HG03439 (cell line): ENCODE results near the gene SULT2B1.
A peak's percentile ranks its signal among the peaks of the same experiment; 100 is the strongest.
"Not testable (repeated sequence)": the region's sequence is repeated elsewhere in the genome, so short reads cannot be mapped to it uniquely, and the experiment has no call there.

ENCODE experiments used
- ATAC-seq: cut with Tn5 transposase; IDR thresholded peaks from one replicate; pipeline ENCODE4 v1.9.1; 2021; ENCODE audit warnings: mild to moderate bottlenecking, moderate library complexity; ENCODE audit not compliant: unreplicated experiment

Gene SULT2B1

GRCh38 chr19:48618278-48618915 is 66.4 kb downstream of the SULT2B1 start:
- ATAC-seq, result no peak

- ATAC-seq, result peak; percentile 89
These were observed 67.1 kb downstream of the SULT2B1 start, which contains the start of the genes RPL18 and SPHK2 for GRCh38 chr19:48618916-48619691. Gene RPL18 (minus strand): TSS chr19:48619178. CDS start chr19:48619143, 35 bp downstream. Gene SPHK2 (plus strand): TSS chr19:48619506. CDS start chr19:48620515, 1,009 bp downstream.

- no peak for ATAC-seq
These were observed 68.0 kb downstream of the SULT2B1 start for GRCh38 chr19:48619692-48620585.

GRCh38 chr19:48623556-48624066 is 71.6 kb downstream of the SULT2B1 start:
- ATAC-seq, result no peak

GRCh38 chr19:48624067-48624594 is 72.2 kb downstream of the SULT2B1 start:
- peak; percentile 37 for ATAC-seq

GRCh38 chr19:48624791-48625723 is 73.1 kb downstream of the SULT2B1 start:
- ATAC-seq, result no peak

- no peak for ATAC-seq
These were observed 73.9 kb downstream of the SULT2B1 start for GRCh38 chr19:48625891-48626327.

GRCh38 chr19:48627201-48627864 is 75.4 kb downstream of the SULT2B1 start:
- ATAC-seq, result no peak

GRCh38 chr19:48627865-48628314 is 75.9 kb downstream of the SULT2B1 start:
- no peak for ATAC-seq

- no peak for ATAC-seq
These were observed 76.7 kb downstream of the SULT2B1 start for GRCh38 chr19:48628486-48629296.

- no peak for ATAC-seq
These were observed 77.3 kb downstream of the SULT2B1 start for GRCh38 chr19:48629297-48629598.

- no peak for ATAC-seq
These were observed 77.8 kb downstream of the SULT2B1 start for GRCh38 chr19:48629599-48630295.

- ATAC-seq, result no peak
These were observed 78.5 kb downstream of the SULT2B1 start for GRCh38 chr19:48630296-48631063.

GRCh38 chr19:48631225-48631624 is 79.3 kb downstream of the SULT2B1 start:
- ATAC-seq, result no peak

- ATAC-seq, result not testable (repeated sequence)
These were observed 80.3 kb downstream of the SULT2B1 start for GRCh38 chr19:48632286-48632685.

GRCh38 chr19:48632692-48633147 is 80.7 kb downstream of the SULT2B1 start:
- ATAC-seq, result no peak
